Ureter (tissue), 1 donor: ENCODE data around the gene LRRFIP1. TPM values are rescaled to one million over a fixed set of nuclear protein-coding genes. Genes with fewer than 3 reads are reported as not detected.
A peak's percentile ranks its signal among the peaks of the same experiment; 100 is the strongest.
"Not testable (repeated sequence)": the region's sequence is repeated elsewhere in the genome, so short reads cannot be mapped to it uniquely, and the experiment has no call there.

Experiments
- DNase-seq: peaks from one replicate; pipeline ENCODE4 v3.0.0-alpha.2; 2020; ENCODE audit warnings: low spot score
- total RNA-seq: library from RNA; stranded (reverse); gene quantifications from one replicate; pipeline ENCODE4 v1.2.4, GENCODE V29; 2023
- donor health status: DM: yes; HTN: yes; CAD: no.

LRRFIP1 gene
- total RNA-seq, 1 donor from 2014 or later: 207 TPM

GRCh38 chr2:237743561-237744269 lies 116.3 kb downstream of the LRRFIP1 start:
- DNase-seq: no peak

DNA sequence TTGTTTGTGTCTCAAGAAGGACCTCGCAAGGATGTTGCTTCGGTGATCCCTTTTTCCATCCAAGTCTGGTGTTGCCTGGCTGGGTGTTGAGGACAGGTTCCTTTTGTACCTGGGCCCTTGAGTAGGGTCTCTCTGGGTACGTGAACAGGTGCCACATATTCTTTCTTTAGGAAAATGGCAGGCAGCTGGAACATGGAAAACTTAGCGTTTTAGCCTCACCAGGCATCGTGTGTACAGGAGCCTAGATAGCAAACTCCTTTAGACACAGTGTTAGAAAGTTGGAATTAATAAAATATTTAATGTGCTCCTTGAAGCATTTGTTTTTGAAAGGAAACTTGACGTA lies 116.9 kb downstream of the LRRFIP1 start:
- DNase-seq: no peak

GRCh38 chr2:237744613-237745249 lies 117.3 kb downstream of the LRRFIP1 start:
- peak; percentile 83 for DNase-seq

GRCh38 chr2:237745250-237745613 lies 117.8 kb downstream of the LRRFIP1 start:
- no peak for DNase-seq

DNA sequence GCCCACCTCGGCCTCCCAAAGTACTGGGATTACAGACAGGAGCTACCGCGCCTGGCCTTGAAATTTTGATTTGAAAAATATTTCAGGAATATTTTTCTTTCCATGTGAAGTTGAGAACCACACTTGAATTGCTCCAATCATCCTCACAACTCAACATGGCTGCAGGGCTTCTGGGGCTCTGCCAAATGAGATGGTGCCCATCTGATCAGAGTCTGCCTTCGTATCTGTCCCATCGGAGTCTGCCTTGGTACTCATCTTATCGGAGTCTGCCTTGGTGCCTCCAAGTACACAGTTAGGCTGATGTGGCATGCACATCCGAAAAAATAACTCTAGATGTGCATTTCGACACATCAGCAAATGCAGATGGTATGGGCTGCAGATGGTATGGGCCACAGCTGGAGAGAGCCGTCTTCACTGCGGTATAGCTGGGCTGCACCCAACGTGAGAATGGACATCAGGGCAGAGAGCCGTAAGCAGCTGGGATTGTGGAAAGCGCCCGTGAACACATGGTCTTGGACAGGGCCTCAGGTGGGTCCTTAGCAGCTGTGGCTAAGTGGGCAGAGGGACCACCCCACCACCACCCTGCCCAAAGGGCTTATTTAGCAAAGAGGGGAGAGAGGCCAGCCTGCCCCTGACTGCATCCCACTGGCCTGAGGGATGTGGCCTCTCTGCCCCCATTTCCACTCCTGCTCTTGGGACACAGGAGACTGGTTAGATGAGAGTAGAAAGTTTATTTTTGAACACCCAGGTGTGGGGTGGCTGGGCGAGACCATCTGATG lies 119.1 kb downstream of the LRRFIP1 start:
- DNase-seq: no peak

DNA sequence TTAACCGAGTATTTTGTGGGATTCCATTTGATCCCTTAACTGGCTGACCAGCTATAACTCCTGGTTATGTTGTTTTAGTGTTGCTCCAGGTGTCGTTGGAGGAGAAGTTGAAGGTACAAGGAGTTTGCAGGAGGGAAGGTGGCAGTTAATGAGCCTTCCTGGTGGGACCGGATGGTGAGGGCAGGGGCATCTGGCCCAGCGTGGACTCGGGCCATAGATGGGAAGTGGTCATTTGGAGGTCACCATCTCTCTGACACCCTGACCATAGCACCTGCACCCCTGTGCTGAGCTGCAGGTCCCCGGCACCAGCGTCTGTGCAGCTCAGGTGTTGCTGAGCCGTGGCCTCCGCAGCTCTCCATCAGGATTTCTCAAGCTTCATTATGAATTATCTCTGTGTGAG lies 119.8 kb downstream of the LRRFIP1 start:
- no peak for DNase-seq

- no peak for DNase-seq
These were observed 121.6 kb downstream of the LRRFIP1 start for GRCh38 chr2:237749002-237749401.

DNA sequence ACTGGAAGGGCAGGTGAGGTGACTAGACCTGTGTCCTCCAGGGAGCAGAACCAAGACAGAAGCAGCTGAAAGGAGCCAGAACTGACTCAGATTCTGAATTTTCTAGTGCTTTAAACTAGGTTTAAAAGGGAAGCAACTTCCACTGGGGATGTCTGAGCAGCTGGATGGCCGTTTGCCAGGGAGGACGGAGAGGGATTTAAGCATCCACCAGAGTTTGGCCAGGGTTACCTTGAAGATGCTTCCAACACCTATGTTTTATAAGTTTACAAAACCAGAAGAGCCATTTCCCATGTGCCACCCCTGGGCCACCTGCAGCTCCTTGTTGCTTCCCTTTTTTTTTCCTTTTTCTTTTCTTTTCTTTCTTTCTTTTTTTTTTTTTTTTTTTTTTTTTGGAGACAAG lies 122.6 kb downstream of the LRRFIP1 start:
- DNase-seq: no peak

DNA sequence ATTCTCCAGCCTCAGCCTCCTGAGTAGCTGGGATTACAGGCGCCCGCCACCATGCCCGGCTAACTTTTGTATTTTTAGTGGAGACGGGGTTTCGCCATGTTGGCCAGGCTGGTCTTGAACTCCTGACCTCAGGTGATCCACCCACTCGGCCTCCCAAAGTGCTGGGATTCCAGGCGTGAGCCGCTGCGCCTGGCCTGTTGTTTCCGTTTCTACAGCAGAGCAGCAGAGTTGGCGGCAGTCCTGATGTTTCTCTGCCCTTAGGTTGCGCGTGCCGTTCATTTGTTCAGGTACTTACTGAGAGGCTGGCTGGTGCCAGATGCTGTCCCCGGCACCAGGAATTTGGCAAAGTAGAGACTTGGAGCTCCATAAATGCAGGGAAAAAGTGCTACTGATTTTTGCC lies 123.1 kb downstream of the LRRFIP1 start:
- DNase-seq: not testable (repeated sequence)

GRCh38 chr2:237752761-237753165 lies 125.4 kb downstream of the LRRFIP1 start:
- no peak for DNase-seq

DNA sequence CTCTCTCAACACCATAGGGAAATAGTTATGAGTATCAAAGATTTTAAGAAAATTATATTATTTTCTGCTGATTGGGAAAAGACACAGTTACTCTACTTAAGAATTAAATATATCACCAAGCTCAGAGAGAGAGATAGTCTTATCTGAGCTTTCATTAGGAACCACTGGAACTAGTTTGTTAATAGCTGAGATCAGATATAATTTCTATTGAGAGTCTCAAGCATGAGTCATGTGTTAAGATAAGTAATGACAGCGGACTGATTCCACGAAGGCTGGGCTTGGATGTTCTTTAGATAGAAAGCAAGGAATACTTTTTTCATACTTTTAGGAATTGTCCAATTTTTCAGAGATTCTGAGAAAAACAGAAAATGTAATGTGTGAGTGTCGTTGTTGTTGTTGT lies 126.8 kb downstream of the LRRFIP1 start:
- no peak for DNase-seq

DNA sequence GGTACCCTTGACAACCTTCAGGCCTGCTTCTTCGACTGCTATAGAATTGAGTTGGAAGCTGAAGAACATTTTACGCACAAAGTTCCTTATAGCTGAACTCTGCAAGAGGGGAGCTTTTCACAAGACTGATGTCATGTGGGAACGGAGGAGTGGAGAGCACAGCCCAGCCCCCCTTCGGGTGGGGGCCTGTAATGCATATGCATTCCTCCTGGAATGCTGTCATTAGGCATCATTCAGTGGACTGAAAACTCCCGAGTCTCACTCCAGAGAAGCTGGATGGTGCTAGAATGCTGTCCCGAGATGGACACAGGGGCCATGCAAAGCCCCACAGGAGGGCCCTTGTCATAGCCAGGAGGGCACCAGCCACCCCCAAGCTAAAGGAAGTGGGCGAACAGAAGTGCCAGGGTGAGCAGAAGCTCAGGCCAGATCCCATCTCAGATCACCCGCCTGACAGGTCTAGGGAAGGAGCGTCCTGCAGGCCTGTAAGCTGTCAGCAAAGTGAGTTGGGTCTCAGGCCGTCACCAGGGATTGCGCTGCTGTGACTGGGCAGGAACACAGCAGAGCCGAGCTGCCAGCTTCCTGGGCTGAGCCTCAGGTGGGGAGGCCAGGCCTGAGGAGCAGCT lies 127.3 kb downstream of the LRRFIP1 start:
- no peak for DNase-seq

- no peak for DNase-seq
These were observed 130.2 kb downstream of the LRRFIP1 start for GRCh38 chr2:237757616-237758015.

GRCh38 chr2:237758185-237758584 lies 130.8 kb downstream of the LRRFIP1 start:
- no peak for DNase-seq

- DNase-seq: peak; percentile 29
These were observed 131.8 kb downstream of the LRRFIP1 start for GRCh38 chr2:237759176-237759575.

DNA sequence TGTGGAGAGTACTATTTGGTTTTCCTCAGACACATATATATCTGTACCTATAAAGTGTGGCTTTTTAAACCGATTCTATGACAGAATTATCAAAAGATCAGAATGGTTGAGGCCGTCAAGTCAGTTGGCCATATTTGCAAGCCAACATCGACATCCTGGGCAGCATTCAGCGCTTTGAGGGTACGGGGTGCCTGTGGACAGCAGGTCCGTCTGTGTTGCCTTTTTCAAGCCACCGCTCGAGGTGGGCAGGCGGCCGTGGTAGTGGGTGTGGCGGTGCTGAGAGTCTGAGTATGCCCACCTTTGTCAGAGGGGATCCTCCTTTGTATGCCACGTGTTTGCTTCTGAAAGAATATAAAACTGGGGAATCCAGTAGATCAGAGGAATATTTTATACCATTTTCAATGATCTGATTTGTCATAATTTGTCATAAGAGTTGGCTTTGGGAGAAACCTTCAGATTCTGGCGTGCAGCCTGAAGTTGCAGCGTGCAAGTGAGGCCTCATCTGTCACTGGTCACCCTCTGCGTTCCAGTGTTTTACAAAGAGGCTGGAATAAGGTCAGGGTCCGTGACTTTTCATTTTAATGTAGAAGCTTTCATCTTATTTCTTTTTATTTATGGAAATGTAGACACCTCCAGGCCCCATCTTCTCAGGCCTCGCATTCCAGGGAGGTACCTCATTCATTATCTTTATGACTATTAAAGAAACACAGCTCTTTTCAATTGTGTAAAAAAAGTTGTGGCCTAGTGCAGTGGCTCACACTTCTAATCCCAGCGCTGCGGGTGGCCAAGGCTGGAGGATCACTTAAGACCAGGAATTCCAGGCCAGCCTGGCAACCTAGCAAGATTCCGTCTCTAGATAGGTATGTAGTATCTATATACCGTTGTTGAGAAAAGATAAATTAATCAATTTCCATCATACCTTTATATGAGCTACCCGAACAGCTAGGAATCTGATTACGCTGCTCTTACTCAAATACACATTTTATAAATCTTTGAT lies 133.4 kb downstream of the LRRFIP1 start:
- DNase-seq: no peak

GRCh38 chr2:237762291-237763182 lies 135.2 kb downstream of the LRRFIP1 start:
- not testable (repeated sequence) for DNase-seq

- DNase-seq: no peak
These were observed 136.4 kb downstream of the LRRFIP1 start for GRCh38 chr2:237763812-237764211.

- not testable (repeated sequence) for DNase-seq
These were observed 137.7 kb downstream of the LRRFIP1 start for GRCh38 chr2:237765122-237765521.

GRCh38 chr2:237765875-237766274 lies 138.5 kb downstream of the LRRFIP1 start:
- no peak for DNase-seq
